ENCODE data around the gene BST1.

The BST1 gene, protein sequence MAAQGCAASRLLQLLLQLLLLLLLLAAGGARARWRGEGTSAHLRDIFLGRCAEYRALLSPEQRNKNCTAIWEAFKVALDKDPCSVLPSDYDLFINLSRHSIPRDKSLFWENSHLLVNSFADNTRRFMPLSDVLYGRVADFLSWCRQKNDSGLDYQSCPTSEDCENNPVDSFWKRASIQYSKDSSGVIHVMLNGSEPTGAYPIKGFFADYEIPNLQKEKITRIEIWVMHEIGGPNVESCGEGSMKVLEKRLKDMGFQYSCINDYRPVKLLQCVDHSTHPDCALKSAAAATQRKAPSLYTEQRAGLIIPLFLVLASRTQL

DNA sequence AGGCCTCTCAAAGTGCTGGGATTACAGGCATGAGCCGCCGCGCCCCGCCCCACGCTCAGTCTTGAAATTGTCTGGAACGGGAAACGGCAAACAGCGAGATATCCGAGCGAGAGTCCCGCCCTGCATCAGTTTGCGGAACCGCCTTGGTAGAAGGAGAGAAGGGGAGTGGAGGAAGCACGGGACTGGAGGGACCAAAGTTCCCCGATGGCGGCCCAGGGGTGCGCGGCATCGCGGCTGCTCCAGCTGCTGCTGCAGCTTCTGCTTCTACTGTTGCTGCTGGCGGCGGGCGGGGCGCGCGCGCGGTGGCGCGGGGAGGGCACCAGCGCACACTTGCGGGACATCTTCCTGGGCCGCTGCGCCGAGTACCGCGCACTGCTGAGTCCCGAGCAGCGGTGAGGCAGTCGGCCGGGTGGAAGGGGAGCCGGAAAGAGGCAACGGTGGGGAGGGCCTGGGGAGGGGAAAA, at the start of gene BST1:
Gene BST1 (plus strand): TSS at position 125 of the 463 bp plus-strand sequence. CDS start 80 bp downstream, at position 205.
- DNase-seq (ENCODE audit: low spot score): peak; percentile 27

DNA sequence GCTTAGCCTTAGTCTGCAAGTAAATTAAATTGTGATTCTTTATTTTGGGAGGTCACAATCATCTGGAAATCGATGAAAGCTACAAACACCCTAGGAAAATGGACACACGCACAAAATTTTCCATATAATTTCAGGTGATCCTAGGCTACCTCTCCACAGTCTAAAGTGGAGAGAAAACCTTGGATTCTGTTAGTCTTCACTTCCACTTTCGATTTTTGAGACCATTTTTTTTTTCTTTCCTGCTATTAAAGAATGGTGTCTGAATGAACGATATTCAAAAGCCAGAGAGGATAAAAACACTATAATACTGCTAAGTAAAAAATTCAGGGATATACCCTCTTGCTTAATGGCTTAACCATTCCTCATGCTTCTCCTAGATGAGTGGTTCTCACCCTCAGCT, 49.4 kb upstream of the BST1 start:
- DNase-seq (ENCODE audit: low spot score): no peak

DNA sequence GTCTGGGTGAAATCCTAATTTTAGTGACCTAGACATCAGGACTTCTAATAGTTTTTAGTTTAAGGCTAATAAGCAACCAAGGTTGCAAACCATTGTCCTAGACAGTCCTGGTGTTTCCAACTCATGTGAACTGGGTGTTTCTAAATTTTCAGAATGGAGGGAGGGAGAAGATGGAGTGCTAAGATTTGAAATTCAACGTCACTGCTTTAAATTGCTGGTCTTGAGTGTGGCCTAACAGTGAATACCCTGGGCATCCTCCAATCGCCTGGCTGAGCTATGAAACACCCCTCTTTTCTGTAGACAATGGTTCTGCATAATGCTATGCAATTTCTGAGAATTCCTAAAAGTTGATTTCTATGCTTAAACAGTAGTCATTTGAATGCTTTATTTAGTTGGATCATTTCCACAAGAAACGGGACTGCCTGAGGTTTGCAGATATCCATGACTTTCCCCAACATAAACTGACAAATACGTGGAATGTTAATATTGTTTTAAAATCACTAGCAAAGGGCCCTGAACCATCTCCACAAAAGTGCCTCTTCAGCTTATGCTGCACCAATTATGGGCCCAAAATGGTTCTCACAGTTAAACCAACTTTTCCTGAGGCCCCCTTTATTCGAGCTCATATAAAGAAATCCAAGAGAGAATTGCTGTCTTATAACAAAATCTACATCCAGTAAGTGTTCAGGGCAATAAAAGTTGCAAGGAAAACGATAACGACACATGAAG, 48.8 kb upstream of the BST1 start:
- DNase-seq (ENCODE audit: low spot score): peak; percentile 52

DNA sequence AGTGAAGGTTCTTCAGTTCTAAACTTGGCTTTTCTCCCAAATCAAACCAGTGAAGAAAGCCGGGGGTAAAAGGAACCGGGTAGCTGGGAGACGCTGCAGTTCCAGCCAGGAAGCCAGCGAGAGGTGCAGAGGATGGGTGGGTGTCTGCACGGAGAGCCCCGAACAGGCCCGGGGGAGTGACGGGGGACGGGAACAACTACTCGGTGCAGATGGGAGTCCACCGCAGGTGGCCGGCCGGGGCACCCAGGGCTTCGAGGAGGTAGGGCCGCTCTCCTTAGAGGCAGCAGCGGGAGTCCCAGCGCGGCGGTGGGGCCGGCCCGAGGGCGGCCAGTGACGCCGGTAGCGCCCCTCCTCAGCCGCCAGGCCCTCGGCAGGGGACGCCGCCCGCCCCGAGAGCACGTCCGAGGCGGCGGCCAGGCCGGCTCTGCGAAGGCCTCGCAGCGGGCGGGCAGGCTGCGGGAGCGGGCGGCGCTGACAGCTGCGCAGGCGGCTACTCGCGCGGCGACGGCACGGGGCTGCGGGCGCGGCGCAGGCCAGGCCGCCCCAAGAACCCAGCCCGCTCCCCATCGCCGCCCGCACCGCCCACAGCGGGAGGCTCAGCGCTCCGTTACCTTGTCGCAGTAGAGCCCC, 48.2 kb upstream of the BST1 start:
- DNase-seq (ENCODE audit: low spot score): peak; percentile 38

DNA sequence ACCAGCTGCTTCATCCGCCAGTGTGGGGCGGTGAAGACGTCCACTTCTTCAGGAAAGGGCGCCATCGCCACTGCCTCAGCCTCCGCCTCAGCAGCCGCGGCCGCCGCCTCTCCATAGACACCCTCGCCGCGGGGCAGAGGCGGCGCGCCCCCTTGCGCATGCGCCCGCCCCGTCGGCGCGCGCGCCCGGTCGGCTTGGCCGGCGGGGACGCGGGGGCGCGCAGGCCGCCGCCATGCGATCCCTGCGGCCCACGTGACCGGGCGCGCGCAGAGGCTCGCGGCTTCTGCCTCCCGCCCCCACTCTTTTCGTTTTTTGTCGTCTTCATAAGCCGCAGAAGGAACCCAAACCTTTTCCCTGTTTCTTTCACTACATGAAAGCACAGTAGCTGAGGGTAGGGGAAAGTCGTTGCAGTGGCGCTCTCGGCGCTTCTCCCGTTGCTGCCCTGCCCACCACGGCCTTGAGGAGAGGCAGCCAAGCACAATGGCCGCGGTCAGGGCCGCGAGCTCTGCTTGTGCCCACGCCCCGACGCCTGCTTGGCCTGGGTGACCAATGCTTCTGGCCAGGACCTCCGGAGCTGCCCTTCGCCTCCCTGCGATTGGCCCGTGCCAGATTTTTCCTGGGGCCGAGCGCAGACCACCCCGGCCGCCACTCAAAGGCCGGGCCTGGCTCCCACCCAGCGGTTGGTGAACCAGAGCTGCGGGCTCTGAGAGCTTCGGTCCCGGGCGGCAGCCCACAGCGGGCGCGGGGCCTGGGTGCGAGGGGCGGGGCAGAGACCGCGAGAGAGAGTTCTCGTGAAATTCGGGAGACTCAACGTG, 47.4 kb upstream of the BST1 start, which contains the start of gene FBXL5:
Gene FBXL5 (minus strand): TSS at position 135 of the 815 bp plus-strand sequence. CDS start 70 bp downstream, at position 65.
- peak; percentile 80 for DNase-seq (ENCODE audit: low spot score)

DNA sequence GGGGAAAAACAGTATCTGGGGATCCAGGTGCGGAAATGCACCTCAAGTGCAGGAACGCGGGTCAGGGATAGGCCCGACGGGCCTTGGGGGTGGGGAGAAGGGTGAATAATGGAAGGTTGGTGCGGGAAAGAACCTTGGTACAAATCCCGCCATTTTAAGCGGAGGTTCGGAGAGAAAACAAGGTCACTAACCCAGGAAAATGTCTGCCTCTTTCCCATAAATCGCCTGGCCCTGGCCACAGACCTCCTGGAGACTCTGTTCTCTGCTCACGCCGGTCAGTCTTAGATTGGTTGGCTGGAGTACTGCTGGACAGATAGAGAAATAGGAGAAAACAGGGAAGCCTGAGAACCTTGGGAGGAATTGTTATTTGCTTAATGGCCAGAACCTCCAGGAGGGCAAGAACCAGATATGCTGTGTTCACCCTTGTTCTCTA, 46.8 kb upstream of the BST1 start:
- no peak for DNase-seq (ENCODE audit: low spot score)

DNA sequence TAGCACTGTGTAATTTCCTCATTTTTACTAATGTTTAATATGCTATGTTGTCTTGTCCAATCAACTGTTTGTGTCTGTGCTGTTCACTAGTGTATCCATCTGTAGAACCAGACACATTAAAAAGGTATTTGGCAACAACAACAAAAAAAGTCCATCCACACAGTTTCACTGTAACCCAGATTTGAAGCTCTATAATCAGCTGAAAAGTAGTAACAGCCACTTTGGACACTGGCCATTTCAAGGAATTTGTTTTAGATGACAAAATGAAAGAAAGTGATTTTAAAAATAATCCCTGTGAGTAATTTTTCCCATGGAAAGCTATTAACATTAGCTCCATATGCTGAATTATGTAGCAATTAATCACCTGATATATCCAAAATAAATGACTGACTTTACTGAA, 45.5 kb upstream of the BST1 start:
- no peak for DNase-seq (ENCODE audit: low spot score)

DNA sequence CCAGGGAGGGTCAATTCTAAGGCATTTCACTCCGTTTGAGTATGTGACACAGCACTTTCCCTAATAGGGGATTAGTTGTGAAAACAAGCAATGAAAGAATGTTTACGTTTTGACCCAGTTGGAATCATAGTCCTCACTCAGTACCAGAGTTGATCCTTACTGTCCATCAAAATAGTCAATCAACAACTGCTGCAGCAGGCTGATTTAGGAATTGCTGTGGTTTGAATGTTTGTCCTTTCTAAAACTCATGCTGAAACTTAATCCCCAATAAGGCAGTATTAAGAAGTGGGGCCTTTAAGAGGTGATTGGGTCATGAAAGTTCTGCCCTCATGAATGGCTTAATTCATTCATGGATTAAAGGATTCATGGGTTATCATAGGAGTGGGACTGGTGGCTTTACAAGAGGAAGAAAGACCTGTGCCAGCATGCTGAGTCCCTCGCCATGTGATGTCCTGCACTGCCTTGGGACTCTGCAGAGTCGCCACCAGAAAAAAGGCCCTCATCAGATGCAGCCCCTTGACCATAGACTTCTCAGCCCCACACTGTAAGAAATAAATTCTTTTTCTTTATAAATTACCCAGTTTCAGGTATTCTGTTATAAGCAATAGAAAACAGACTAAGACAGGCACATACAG, 44.6 kb upstream of the BST1 start:
- no peak for DNase-seq (ENCODE audit: low spot score)

DNA sequence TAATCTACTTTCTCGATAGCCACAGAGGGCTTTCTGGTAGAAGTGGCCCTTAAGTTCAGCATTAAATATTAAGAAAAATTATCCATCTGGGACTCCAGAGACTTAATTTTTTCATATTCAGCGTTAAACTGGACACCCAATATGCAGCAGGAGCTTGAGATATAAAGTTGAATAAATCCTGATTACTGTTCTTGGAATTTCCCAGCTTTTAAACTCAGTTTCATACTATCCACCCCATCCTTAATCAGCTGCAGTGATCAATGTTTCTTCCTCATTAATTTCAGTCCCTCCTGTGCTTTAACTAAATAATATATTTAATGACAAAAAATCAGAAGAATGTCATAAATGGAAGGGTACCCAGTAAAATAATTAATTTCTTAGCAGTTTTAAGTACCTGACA, 44.1 kb upstream of the BST1 start:
- DNase-seq (ENCODE audit: low spot score): no peak

DNA sequence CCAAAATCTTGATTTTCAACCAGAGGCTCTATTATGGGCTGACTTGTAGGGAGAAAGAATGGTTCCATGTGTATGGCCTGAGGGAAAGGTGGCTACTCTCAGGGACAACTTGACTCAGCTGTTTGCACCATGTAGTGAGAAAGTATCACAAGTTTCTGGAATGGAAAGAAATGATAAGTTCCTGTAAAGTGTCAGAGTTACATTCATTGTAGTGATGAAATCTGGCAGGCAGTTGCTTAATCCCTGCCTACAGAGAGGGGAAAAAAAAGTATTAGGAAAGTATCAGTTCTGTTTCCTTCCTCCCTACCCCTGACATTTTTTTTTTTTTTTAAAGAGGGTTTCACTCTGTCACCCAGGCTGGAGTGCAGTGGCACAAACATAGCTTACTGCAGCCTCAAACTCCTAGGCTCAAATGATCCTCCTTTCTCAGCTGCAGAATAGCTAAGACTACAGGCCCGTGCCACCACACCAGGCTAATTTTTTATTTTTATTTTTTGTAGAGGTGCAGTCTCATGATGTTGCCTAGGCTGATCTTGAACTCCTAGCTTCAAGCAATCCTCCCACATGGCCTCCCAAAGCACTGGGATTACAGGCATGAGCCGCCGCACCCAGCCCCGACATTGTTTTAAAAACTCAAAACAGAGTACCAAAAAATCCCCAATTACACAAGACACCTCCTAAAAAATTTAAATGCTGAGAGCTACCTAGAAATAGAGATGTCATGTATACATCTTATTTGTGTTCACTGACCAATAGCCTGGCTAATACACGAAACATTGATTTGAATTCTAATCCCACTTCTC, 42.9 kb upstream of the BST1 start:
- DNase-seq (ENCODE audit: low spot score): peak; percentile 37

DNA sequence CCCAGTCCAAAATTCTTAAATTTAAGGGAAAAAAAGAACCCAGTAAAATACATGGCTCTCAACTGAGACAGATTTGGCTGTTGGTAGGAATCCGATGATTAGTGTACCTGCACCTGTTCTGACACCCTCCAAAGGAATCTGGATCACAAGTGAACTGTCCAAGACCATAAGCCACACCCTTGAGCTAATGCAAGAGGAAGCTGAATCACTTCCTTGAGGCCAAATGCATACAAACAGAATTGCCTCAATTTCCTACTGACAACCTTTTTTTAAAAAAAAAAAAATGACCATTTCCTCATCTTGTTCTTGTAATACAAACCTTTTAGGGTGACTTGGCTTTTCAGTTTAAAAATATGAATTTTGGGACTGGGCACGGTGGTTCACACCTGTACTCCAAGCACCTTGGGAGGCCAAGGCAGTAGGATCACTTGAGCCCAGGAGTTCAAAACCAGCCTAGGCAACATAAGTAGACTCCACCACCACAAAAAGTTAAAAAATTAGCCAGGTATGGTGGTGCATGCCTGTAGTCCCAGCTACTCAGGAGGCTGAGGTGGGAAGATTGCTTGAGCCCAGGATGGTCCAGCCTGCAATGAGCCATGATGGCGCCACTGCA, 37.0 kb upstream of the BST1 start:
- peak; percentile 11 for DNase-seq (ENCODE audit: low spot score)

DNA sequence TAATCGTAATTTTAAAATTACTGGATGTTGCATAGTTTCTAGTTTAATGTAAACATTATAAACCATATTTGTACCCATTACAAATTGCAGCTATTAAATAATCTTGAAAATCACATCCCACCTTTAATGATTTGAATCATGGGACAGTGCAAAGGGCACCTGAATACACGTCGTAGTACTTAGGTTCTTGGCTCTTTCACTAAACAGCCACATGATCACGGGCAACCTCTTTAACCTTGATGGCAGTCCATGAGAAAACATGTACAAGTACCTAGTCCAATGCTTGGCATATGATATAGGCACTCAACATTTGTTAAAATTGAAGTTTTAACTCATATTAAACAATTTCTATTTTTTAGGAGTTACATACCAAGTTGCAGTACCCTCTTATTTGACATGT, 35.9 kb upstream of the BST1 start:
- no peak for DNase-seq (ENCODE audit: low spot score)

DNA sequence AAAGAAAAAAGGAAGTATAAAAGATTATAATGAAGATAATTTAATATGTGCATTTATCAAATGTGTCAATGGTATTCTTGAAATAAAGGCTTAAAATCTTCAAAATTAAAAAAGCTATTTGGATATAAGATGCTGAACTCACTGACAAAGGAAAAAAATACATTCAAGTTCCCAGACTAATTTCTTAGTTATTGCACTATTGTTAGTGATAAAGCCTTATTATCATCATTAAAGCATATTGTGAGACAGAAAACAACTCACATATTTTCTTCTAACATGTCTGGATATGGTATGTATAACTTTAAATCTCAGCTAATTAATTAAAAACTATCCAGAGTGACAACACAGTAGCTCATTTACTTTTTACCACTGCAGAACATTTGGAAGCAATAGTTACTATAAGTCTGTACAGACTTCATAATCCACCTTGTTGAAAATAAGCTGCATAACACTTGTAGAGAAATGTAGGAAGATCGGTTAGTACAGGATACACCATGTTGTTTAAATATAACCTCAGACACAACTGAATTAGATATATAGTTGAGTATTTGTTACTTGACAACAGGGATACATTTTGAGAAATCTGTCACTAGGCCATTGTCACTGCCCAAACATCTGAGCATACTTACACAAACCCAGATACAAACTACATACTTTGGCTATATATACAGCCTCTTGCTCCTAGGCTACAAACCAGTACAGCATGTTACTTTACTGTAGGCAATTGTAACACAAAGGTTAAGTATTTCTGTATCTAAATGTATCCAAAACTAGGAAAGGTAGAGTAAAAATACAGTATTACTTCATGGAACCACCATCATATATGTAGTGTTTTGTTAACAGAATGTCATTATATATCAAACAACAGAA, 34.1 kb upstream of the BST1 start:
- DNase-seq (ENCODE audit: low spot score): no peak

DNA sequence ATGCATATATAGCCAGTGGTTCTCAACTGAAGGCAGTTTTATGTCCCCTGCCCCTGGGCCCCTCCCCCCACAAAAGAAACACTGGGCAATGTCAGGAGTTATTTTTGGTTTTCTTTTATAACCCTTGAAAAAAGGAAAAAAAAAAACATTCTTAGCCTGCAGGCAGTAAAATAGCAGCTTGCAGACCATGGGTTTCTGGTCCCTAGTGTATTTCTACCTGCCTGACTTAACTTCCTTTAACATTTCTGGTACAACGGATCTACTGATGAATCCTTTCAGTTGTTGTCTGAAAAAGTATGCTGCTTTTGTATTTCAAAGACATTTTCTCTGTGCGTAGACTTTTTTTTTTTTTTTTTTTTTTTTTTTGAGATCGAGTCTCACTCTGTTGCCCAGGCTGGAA, 32.3 kb upstream of the BST1 start:
- no peak for DNase-seq (ENCODE audit: low spot score)

DNA sequence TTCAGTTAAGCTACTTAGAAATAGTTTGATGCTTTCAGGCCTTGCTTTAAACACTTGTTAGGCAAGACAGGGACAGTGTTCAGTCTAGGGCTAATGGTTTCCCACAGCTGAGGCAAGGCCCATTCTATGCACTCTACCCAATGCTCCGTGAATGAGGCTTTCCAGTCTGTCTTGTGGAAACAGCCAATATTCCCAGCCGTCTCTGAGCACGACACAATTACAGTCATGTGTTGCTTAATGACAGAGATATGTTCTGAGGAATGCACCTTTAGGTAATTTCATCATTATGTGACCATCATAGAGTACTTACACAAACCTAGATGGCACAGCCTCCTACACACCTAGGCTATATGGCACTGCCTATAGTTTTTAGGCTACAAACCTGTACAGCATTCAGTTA, 30.8 kb upstream of the BST1 start:
- no peak for DNase-seq (ENCODE audit: low spot score)

DNA sequence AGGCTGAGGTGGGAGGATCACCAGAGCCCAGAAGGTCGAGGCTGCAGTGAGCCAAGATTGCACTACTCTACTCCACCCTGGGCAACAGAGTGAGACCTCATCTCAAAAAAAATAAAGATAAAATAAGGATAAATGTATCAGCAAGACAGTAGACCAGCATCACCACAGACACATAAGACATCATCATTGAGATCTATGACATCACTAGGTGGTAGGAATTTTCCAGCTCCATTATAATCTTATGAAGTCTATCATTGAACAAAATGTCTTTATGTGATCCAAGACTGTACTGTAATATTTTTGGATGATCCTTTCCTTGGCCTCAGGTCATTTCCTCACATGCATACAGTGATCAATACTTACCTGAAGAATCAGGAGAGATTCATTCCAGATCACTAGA, 29.5 kb upstream of the BST1 start:
- no peak for DNase-seq (ENCODE audit: low spot score)

DNA sequence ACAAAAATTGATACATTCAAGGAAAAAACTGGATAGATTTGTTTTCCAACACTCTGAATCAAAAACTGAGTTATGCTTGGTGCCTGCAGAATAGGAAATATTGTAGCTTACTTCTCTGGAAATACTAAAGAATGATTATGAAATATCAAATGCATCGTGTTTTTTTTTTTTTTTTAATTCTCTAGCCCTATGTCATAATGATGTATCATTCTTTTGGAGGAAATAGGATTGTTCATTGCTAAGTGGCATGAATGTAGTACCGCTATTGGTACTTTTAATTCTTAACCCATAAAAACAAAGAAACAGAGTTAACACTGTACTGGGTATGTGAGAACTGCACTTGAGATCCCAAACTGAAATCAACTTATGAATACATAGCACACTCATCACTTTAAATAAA, 28.8 kb upstream of the BST1 start:
- no peak for DNase-seq (ENCODE audit: low spot score)

DNA sequence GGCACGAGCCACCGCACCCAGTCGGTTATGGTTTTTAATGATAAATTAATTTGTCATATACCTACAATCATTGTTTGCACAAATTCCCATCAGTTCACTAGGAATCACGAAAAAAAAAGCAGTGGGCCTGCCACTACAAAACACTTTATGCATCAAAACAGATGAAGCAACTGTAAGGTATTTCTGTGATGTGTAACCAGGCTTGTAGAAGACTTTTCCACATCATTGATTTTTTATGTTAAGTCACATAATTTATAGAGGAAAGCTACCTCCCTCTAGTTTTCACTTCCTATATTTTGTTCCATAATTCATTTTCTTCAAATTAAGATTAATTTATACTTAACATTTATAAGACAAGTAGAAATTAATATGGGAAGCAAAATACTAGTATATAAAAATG, 27.9 kb upstream of the BST1 start:
- DNase-seq (ENCODE audit: low spot score): no peak

DNA sequence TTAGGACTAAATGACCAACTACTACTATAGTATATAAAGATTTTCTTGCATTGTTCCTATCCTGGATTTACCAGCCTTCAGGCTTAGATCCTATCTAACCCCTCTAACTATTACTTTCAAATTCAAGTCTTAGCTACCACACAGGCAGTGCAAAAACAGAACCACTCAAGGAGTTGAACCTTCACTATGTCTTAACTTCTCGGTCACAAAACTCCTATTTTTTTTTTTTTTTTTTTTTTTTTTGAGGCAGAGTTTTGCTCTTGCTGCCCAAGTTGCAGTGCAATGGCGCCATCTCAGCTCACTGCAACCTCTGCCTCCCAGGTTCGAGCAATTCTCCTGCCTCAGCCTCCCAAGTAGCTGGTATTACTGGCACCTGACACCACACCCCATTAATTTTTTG, 27.5 kb upstream of the BST1 start:
- no peak for DNase-seq (ENCODE audit: low spot score)
